Loucy (cell line): ENCODE results near the gene RPGRIP1L.

Experiments used
- EZH2phosphoT487 ChIP-seq: fragments of 200-600 bp; IDR thresholded peaks from 2 replicates; pipeline ENCODE4 v1.6.1; 2018; ENCODE audit warnings: antibody characterized with exemption, mild to moderate bottlenecking, moderate library complexity, borderline replicate concordance
- TF ChIP-seq, protein P1 (sequence below): fragments of 200-600 bp; sonication (generic); conservative IDR thresholded peaks from 2 replicates; pipeline ENCODE4 v1.5.1; 2014; ENCODE audit warnings: mild to moderate bottlenecking, antibody characterized with exemption, low read length

DNA sequence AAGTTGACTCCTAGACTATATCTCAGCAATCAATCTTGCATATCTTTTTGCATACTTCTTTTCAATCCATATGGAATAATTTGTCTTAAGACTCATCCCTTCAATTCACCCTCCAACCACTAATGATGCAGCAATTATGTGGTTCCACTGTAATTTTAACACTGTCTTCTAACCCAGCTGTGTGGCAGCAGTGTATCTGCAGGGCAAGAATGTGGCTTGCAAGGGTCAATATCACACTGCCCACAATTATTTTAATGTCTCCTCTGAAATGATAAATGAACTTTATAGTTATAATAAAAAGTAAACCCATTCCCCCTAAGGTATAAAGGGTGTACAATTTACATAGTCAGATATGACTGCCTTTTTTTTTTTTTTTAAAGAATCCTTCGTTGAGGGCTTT, 48.9 kb upstream of the RPGRIP1L start:
- TF ChIP-seq, protein P1, sequence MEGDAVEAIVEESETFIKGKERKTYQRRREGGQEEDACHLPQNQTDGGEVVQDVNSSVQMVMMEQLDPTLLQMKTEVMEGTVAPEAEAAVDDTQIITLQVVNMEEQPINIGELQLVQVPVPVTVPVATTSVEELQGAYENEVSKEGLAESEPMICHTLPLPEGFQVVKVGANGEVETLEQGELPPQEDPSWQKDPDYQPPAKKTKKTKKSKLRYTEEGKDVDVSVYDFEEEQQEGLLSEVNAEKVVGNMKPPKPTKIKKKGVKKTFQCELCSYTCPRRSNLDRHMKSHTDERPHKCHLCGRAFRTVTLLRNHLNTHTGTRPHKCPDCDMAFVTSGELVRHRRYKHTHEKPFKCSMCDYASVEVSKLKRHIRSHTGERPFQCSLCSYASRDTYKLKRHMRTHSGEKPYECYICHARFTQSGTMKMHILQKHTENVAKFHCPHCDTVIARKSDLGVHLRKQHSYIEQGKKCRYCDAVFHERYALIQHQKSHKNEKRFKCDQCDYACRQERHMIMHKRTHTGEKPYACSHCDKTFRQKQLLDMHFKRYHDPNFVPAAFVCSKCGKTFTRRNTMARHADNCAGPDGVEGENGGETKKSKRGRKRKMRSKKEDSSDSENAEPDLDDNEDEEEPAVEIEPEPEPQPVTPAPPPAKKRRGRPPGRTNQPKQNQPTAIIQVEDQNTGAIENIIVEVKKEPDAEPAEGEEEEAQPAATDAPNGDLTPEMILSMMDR, result no peak
- TF ChIP-seq EZH2phosphoT487, result no peak
